Ishikawa (cell line): Measurements from ENCODE around the gene SLC24A3.

Experiments used
- CEBPB ChIP-seq: IDR thresholded peaks from 2 replicates; pipeline ENCODE4 v1.6.1; 2012
- CREB1 ChIP-seq: IDR thresholded peaks from 2 replicates; pipeline ENCODE4 v1.6.1; 2012; ENCODE audit warnings: low read depth
- EGR1 ChIP-seq: IDR thresholded peaks from 2 replicates; pipeline ENCODE4 v1.6.1; 2012
- EP300 ChIP-seq: IDR thresholded peaks from 2 replicates; pipeline ENCODE4 v1.6.1; 2012; ENCODE audit warnings: borderline replicate concordance
- FOXM1 ChIP-seq: IDR thresholded peaks from 2 replicates; pipeline ENCODE4 v1.6.1; 2012; ENCODE audit warnings: low read depth, borderline replicate concordance
- MAX ChIP-seq: IDR thresholded peaks from 2 replicates; pipeline ENCODE4 v1.6.1; 2012
- NFIC ChIP-seq: IDR thresholded peaks from 2 replicates; pipeline ENCODE4 v1.6.1; 2012
- RAD21 ChIP-seq: IDR thresholded peaks from 2 replicates; pipeline ENCODE4 v1.6.1; 2012; ENCODE audit warnings: low read depth
- REST ChIP-seq: IDR thresholded peaks from 2 replicates; pipeline ENCODE4 v1.6.1; 2012; ENCODE audit warnings: low read depth, mild to moderate bottlenecking
- TAF1 ChIP-seq: IDR thresholded peaks from 2 replicates; pipeline ENCODE4 v1.6.1; 2012; ENCODE audit warnings: low read depth, mild to moderate bottlenecking
- TCF12 ChIP-seq: IDR thresholded peaks from 2 replicates; pipeline ENCODE4 v1.6.1; 2012; ENCODE audit warnings: low read depth
- TEAD4 ChIP-seq: IDR thresholded peaks from 2 replicates; pipeline ENCODE4 v1.6.1; 2012
- YY1 ChIP-seq: IDR thresholded peaks from 2 replicates; pipeline ENCODE4 v1.6.1; 2012; ENCODE audit warnings: low read depth
- ZBTB7A ChIP-seq: IDR thresholded peaks from 2 replicates; pipeline ENCODE4 v1.6.1; 2012; ENCODE audit warnings: low read depth
- TF ChIP-seq, protein P1 (sequence below): IDR thresholded peaks from 2 replicates; pipeline ENCODE4 v1.6.1; 2012

SLC24A3 gene

GRCh38 chr20:19211252-19211651 is 1.2 kb upstream of the SLC24A3 start:
- TF ChIP-seq TCF12 (no peak), FOXM1 (no peak), TEAD4 (no peak), NFIC (no peak), TAF1 (no peak), CEBPB (no peak)

- TF ChIP-seq TAF1: no peak
- no peak for TF ChIP-seq ZBTB7A
- no peak for TF ChIP-seq MAX
- no peak for TF ChIP-seq EP300
Measured at GRCh38 chr20:19211661-19212468, 577 bp upstream of the SLC24A3 start.

DNA sequence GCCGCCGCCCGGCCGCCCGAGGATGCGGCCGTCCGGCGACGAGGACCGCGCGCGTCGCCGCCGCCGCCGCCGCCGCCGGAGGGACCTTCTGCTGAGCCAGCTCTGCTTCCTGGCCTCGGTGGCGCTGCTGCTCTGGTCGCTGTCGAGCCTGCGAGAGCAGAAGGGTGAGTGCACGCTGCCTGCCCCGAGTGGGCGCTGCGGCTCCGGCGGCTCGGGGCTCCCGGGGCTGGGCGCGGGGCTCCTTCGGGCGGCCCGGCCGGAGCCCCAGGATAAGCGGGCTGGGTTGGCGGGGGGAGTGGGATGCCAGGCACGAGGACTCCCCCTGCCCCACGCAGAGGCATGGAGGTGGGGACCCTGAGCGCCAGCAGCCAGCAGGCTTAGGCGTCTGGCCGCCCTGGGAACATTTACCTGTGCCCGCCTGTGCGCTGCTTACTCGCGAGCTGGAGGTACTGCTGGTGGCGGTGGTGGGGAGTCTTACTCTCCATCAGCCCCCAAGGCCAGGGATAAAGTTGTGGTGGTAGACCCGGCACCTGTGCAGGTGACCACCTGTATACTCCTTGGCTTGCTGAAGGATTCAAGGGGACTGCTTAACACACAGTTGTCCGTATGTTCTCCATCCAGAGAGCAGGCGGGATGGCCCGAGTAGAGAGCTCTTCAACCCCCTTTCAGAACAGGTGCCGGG is 520 bp downstream of the SLC24A3 start:
- TF ChIP-seq FOXM1 (no peak), EGR1 (no peak), REST (no peak), EP300 (no peak), RAD21 (no peak), TCF12 (no peak), TEAD4 (no peak), ZBTB7A (no peak), TAF1 (no peak), NFIC (no peak), CREB1 (no peak), YY1 (no peak)
- TF ChIP-seq, protein P1, sequence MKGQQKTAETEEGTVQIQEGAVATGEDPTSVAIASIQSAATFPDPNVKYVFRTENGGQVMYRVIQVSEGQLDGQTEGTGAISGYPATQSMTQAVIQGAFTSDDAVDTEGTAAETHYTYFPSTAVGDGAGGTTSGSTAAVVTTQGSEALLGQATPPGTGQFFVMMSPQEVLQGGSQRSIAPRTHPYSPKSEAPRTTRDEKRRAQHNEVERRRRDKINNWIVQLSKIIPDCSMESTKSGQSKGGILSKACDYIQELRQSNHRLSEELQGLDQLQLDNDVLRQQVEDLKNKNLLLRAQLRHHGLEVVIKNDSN: no peak

- no peak for TF ChIP-seq REST
- TF ChIP-seq RAD21: no peak
- TF ChIP-seq, protein P1: no peak
- no peak for TF ChIP-seq MAX
- no peak for TF ChIP-seq YY1
- TF ChIP-seq ZBTB7A: no peak
- no peak for TF ChIP-seq FOXM1
- no peak for TF ChIP-seq CREB1
- no peak for TF ChIP-seq CEBPB
- no peak for TF ChIP-seq TCF12
- TF ChIP-seq TAF1: no peak
- TF ChIP-seq EP300: no peak
- no peak for TF ChIP-seq EGR1
- no peak for TF ChIP-seq TEAD4
- TF ChIP-seq NFIC: no peak
Measured at GRCh38 chr20:19213946-19214490, 1.6 kb downstream of the SLC24A3 start.

DNA sequence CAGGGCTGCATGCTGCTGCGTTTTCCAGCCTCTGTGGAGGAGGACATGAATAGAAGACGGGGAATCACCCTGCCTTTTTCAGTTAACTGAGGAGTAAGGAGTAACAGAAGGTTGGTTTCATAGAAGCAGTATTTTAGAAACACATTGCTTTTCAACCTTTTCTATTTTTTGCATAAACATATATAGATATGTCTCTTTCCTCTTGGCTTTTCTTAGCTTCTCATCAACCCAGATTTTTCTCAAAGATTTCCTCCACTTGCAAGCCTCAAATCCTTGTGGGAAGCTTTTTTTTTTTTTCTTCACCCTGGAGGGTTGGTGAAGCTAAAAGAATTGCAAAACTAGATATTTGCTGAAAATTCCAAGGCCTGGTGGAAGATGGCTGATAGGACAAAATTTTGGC is 6.0 kb downstream of the SLC24A3 start:
- no peak for TF ChIP-seq TCF12
- no peak for TF ChIP-seq RAD21
- no peak for TF ChIP-seq EGR1
- TF ChIP-seq CEBPB: no peak
- no peak for TF ChIP-seq YY1
- no peak for TF ChIP-seq TAF1
- TF ChIP-seq EP300: no peak
- TF ChIP-seq CREB1: no peak
- no peak for TF ChIP-seq FOXM1
- no peak for TF ChIP-seq ZBTB7A
- no peak for TF ChIP-seq TEAD4
